WTC11 (cell line): Measurements from ENCODE around the gene WDFY4. TPM values are rescaled to one million over a fixed set of nuclear protein-coding genes. Genes with fewer than 3 reads are reported as not detected.

Source experiments
- ATAC-seq: fragments of 200-7000 bp; cut with Tn5 transposase; 2 replicates; pipeline ENCODE4 v1.10.0; 2021; ENCODE audit warnings: mild to moderate bottlenecking, moderate library complexity
- CTCF ChIA-PET: fragments of 300-600 bp; sonication (Branson Sonifier 250); formaldehyde crosslinking; loops from one replicate; lab custom pipeline; 2021; ENCODE audit warnings: antibody characterized with exemption; lab: Charles Lee
- POLR2A ChIA-PET: fragments of 350-600 bp; sonication (Branson Sonifier 250); formaldehyde crosslinking; loops from one replicate; lab custom pipeline; 2021; ENCODE audit warnings: antibody characterized with exemption; lab: Charles Lee
- DNase-seq: peaks from one replicate; pipeline ENCODE4 v3.0.0; 2021; ENCODE audit warnings: low spot score
- H3K27ac Mint-ChIP-seq: 2 replicates; pipeline ENCODE4 v1.8.0; 2021; ENCODE audit warnings: mixed read lengths
- H3K27me3 Mint-ChIP-seq: 2 replicates; pipeline ENCODE4 v1.8.0; 2021; ENCODE audit warnings: low read depth, mild to moderate bottlenecking, moderate library complexity, mixed read lengths
- H3K36me3 Mint-ChIP-seq: 2 replicates; pipeline ENCODE4 v1.8.0; 2021; ENCODE audit warnings: mixed read lengths
- H3K4me1 Mint-ChIP-seq: 2 replicates; pipeline ENCODE4 v1.8.0; 2022; ENCODE audit warnings: mixed read lengths
- H3K4me3 Mint-ChIP-seq: 2 replicates; pipeline ENCODE4 v1.8.0; 2021; ENCODE audit warnings: mild to moderate bottlenecking, moderate library complexity, mixed read lengths
- H3K9me3 Mint-ChIP-seq: 2 replicates; pipeline ENCODE4 v1.8.0; 2021; ENCODE audit warnings: mixed read lengths
- CREB1 ChIP-seq: sonication (generic); formaldehyde crosslinking; IDR thresholded peaks from 2 replicates; pipeline ENCODE4 v1.8.0; 2023; ENCODE audit warnings: mild to moderate bottlenecking, missing genetic modification reagents
- E2F4 ChIP-seq: sonication (generic); formaldehyde crosslinking; IDR thresholded peaks from 2 replicates; pipeline ENCODE4 v1.8.1; 2022; ENCODE audit warnings: low read depth, mild to moderate bottlenecking, moderate library complexity, missing genetic modification reagents, borderline replicate concordance
- ETV6 ChIP-seq: sonication (generic); formaldehyde crosslinking; IDR thresholded peaks from 2 replicates; pipeline ENCODE4 v1.8.1; 2022; ENCODE audit warnings: mild to moderate bottlenecking, missing genetic modification reagents
- GRHL2 ChIP-seq: fragments of 250-450 bp; sonication (Bioruptor Pico); IDR thresholded peaks from 2 replicates; pipeline ENCODE4 v1.8.0; 2022; ENCODE audit warnings: mild to moderate bottlenecking, moderate library complexity; ENCODE audit not compliant: insufficient replicate concordance, severe bottlenecking
- KAT7 ChIP-seq: sonication (generic); formaldehyde crosslinking; IDR thresholded peaks from 2 replicates; pipeline ENCODE4 v1.8.1; 2023; ENCODE audit warnings: missing genetic modification reagents, mild to moderate bottlenecking, borderline replicate concordance
- NR2C2 ChIP-seq: sonication (generic); formaldehyde crosslinking; IDR thresholded peaks from 2 replicates; pipeline ENCODE4 v1.8.0; 2022; ENCODE audit warnings: mild to moderate bottlenecking, missing genetic modification reagents
- NR3C1 ChIP-seq: sonication (generic); formaldehyde crosslinking; conservative IDR thresholded peaks from 2 replicates; pipeline ENCODE4 v1.8.1; 2023; ENCODE audit warnings: low read depth, mild to moderate bottlenecking, missing genetic modification reagents
- PRDM15 ChIP-seq: sonication (generic); formaldehyde crosslinking; IDR thresholded peaks from 2 replicates; pipeline ENCODE4 v1.8.0; 2022; ENCODE audit warnings: missing genetic modification reagents
- SMAD3 ChIP-seq: sonication (generic); formaldehyde crosslinking; IDR thresholded peaks from 2 replicates; pipeline ENCODE4 v1.8.0; 2022; ENCODE audit warnings: missing genetic modification reagents, mild to moderate bottlenecking, borderline replicate concordance
- SOX15 ChIP-seq: fragments of 250-450 bp; sonication (Bioruptor Pico); IDR thresholded peaks from 2 replicates; pipeline ENCODE4 v1.9.0; 2021; ENCODE audit warnings: mild to moderate bottlenecking
- SP1 ChIP-seq: sonication (generic); formaldehyde crosslinking; conservative IDR thresholded peaks from 2 replicates; pipeline ENCODE4 v1.8.1; 2022; ENCODE audit warnings: missing genetic modification reagents
- TCF7 ChIP-seq: sonication (generic); formaldehyde crosslinking; IDR thresholded peaks from 2 replicates; pipeline ENCODE4 v1.8.0; 2022; ENCODE audit warnings: mild to moderate bottlenecking, low read depth, missing genetic modification reagents, moderate library complexity
- ZBTB21 ChIP-seq: sonication (generic); formaldehyde crosslinking; IDR thresholded peaks from 2 replicates; pipeline ENCODE4 v1.8.1; 2023; ENCODE audit warnings: mild to moderate bottlenecking, missing genetic modification reagents, borderline replicate concordance
- ZNF219 ChIP-seq: sonication (generic); formaldehyde crosslinking; IDR thresholded peaks from 2 replicates; pipeline ENCODE4 v1.8.0; 2023; ENCODE audit warnings: missing genetic modification reagents, mild to moderate bottlenecking, borderline replicate concordance
- ZNF416 ChIP-seq: fragments of 250-450 bp; sonication (Bioruptor Pico); IDR thresholded peaks from 2 replicates; pipeline ENCODE4 v1.9.0; 2021; ENCODE audit warnings: mild to moderate bottlenecking, inconsistent platforms
- ZNF423 ChIP-seq: fragments of 250-450 bp; sonication (Bioruptor Pico); IDR thresholded peaks from 2 replicates; pipeline ENCODE4 v2.1.2; 2022; ENCODE audit warnings: mild to moderate bottlenecking, moderate library complexity
- total RNA-seq: library from RNA; stranded (reverse); gene quantifications from 3 replicates; pipeline ENCODE4 v1.2.3, GENCODE V29; 2021
- TF ChIP-seq, protein P1 (sequence below): fragments of 250-450 bp; sonication (Bioruptor Pico); IDR thresholded peaks from 2 replicates; pipeline ENCODE4 v1.8.0; 2021; ENCODE audit warnings: mild to moderate bottlenecking
- TF ChIP-seq, protein P2 (sequence below): fragments of 250-450 bp; sonication (Bioruptor Pico); IDR thresholded peaks from 2 replicates; pipeline ENCODE4 v2.1.2; 2022; ENCODE audit warnings: mild to moderate bottlenecking, moderate library complexity
- TF ChIP-seq, protein P3 (sequence below): sonication (generic); formaldehyde crosslinking; IDR thresholded peaks from 2 replicates; pipeline ENCODE4 v1.8.1; 2022; ENCODE audit warnings: mild to moderate bottlenecking, moderate library complexity, missing genetic modification reagents
- TF ChIP-seq, protein P4 (sequence below): sonication (generic); formaldehyde crosslinking; IDR thresholded peaks from 2 replicates; pipeline ENCODE4 v1.8.1; 2023; ENCODE audit warnings: mild to moderate bottlenecking, missing genetic modification reagents

The WDFY4 gene
- total RNA-seq, 1 experiment from 2014 or later, result 0.13 TPM

DNA sequence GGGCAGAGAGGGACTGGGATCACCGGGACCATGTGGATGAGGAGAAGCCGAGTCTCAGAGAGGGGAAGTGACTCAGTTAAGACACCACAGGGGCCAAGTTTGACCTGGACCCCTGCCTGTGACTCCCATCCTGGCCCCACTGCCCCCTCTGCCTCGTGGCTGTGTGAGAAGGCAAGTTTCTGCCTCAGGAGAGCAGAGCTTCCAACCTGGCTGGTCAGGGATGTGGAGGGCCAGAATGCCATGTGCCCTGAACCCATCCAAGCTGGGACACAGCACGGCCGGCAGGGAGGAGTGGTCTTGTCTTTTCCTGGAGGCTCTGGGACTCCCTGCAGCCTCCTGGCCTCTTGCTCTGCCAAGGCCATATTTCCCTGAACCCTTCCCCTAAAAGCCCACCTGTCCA is 19.5 kb downstream of the WDFY4 start (continued):
- no peak for TF ChIP-seq PRDM15
- TF ChIP-seq SMAD3 (CRISPR knock-in tag), result no peak
- TF ChIP-seq, all 79 proteins: peak for 0

- Mint-ChIP-seq H3K27me3 (no peaks in the 10 kb centered on the region; the same call in 1 of the 2 replicates), H3K9me3 (no peaks in the 10 kb centered on the region), H3K4me3 (no peak overlapping the region), H3K36me3 (no peaks in the 10 kb centered on the region), H3K4me1 (peaks cover 4% of the 10 kb centered on the region), H3K27ac (no peak overlapping the region)
- DNase-seq (no peak), ATAC-seq (no peak)
- POLR2A ChIA-PET, result no interaction called here
- TF ChIP-seq NR3C1 (CRISPR knock-in tag), result no peak
- no peak for TF ChIP-seq GRHL2 (CRISPR knock-in tag)
- no peak for TF ChIP-seq SOX15 (CRISPR knock-in tag)
- TF ChIP-seq NR2C2 (CRISPR knock-in tag), result no peak
- TF ChIP-seq SP1 (CRISPR knock-in tag), result no peak
- no peak for TF ChIP-seq KAT7
- no peak for TF ChIP-seq ZNF416 (CRISPR knock-in tag)
- no peak for TF ChIP-seq ZNF219 (CRISPR knock-in tag)
- TF ChIP-seq ZBTB21 (CRISPR knock-in tag), result no peak
- TF ChIP-seq, all 79 proteins: peak for 0
- CTCF ChIA-PET, result interaction anchor here (1.2 kb wide), 1 partner anchor 47 kb away, joined by 5 read pairs; no protein-coding TSS in a partner anchor
Observed at GRCh38 chr10:48705401-48705938, 20.8 kb downstream of the WDFY4 start.

GRCh38 chr10:48707472-48707871 is 22.8 kb downstream of the WDFY4 start:
- ChIA-PET POLR2A (no interaction called here), CTCF (no interaction called here)
- Mint-ChIP-seq H3K4me1 (peaks cover 4% of the 10 kb centered on the region), H3K27ac (no peak overlapping the region), H3K36me3 (no peaks in the 10 kb centered on the region), H3K9me3 (no peaks in the 10 kb centered on the region), H3K27me3 (no peaks in the 10 kb centered on the region; the same call in 1 of the 2 replicates), H3K4me3 (no peak overlapping the region)
- DNase-seq (no peak), ATAC-seq (no peak)
- TF ChIP-seq TCF7 (CRISPR knock-in tag) (no peak), ZNF423 (CRISPR knock-in tag) (no peak), ETV6 (CRISPR knock-in tag) (no peak), ZNF219 (CRISPR knock-in tag) (no peak), CREB1 (CRISPR knock-in tag) (no peak), E2F4 (CRISPR knock-in tag) (no peak)
- TF ChIP-seq, protein P1, sequence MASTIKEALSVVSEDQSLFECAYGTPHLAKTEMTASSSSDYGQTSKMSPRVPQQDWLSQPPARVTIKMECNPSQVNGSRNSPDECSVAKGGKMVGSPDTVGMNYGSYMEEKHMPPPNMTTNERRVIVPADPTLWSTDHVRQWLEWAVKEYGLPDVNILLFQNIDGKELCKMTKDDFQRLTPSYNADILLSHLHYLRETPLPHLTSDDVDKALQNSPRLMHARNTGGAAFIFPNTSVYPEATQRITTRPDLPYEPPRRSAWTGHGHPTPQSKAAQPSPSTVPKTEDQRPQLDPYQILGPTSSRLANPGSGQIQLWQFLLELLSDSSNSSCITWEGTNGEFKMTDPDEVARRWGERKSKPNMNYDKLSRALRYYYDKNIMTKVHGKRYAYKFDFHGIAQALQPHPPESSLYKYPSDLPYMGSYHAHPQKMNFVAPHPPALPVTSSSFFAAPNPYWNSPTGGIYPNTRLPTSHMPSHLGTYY (CRISPR knock-in tag), result no peak
- TF ChIP-seq, protein P2, sequence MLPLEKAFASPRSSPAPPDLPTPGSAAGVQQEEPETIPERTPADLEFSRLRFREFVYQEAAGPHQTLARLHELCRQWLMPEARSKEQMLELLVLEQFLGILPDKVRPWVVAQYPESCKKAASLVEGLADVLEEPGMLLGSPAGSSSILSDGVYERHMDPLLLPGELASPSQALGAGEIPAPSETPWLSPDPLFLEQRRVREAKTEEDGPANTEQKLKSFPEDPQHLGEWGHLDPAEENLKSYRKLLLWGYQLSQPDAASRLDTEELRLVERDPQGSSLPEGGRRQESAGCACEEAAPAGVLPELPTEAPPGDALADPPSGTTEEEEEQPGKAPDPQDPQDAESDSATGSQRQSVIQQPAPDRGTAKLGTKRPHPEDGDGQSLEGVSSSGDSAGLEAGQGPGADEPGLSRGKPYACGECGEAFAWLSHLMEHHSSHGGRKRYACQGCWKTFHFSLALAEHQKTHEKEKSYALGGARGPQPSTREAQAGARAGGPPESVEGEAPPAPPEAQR (CRISPR knock-in tag), result no peak
- TF ChIP-seq, protein P3, sequence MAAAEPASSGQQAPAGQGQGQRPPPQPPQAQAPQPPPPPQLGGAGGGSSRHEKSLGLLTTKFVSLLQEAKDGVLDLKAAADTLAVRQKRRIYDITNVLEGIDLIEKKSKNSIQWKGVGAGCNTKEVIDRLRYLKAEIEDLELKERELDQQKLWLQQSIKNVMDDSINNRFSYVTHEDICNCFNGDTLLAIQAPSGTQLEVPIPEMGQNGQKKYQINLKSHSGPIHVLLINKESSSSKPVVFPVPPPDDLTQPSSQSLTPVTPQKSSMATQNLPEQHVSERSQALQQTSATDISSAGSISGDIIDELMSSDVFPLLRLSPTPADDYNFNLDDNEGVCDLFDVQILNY (CRISPR knock-in tag), result no peak
- TF ChIP-seq, protein P4, sequence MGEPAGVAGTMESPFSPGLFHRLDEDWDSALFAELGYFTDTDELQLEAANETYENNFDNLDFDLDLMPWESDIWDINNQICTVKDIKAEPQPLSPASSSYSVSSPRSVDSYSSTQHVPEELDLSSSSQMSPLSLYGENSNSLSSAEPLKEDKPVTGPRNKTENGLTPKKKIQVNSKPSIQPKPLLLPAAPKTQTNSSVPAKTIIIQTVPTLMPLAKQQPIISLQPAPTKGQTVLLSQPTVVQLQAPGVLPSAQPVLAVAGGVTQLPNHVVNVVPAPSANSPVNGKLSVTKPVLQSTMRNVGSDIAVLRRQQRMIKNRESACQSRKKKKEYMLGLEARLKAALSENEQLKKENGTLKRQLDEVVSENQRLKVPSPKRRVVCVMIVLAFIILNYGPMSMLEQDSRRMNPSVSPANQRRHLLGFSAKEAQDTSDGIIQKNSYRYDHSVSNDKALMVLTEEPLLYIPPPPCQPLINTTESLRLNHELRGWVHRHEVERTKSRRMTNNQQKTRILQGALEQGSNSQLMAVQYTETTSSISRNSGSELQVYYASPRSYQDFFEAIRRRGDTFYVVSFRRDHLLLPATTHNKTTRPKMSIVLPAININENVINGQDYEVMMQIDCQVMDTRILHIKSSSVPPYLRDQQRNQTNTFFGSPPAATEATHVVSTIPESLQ, result no peak
